Measurements from ENCODE around the gene SZRD1.

Gene SZRD1

GRCh38 chr1:16445052-16445451, 78.0 kb downstream of the SZRD1 start:
- peaks cover 80% of the 10 kb centered on the region for H3K36me3 ChIP-seq
- H4K20me1 ChIP-seq = peaks cover 87% of the 10 kb centered on the region
- H3K4me1 ChIP-seq = peaks cover 31% of the 10 kb centered on the region
- H3K4me3 ChIP-seq = no peak overlapping the region
- no peaks in the 10 kb centered on the region for H3K9me3 ChIP-seq
- H3K27ac ChIP-seq = no peak overlapping the region
- H3K27me3 ChIP-seq = no peaks in the 10 kb centered on the region
- H3K9ac ChIP-seq = no peak overlapping the region
- H3K4me2 ChIP-seq = no peak overlapping the region
- TF ChIP-seq Cebpa-rat (IDR thresholded peaks at IDR 0.05) = no peak

GRCh38 chr1:16446116-16446515, 79.1 kb downstream of the SZRD1 start:
- H4K20me1 ChIP-seq = peaks cover 94% of the 10 kb centered on the region
- H3K4me2 ChIP-seq = no peak overlapping the region
- no peaks in the 10 kb centered on the region for H3K9me3 ChIP-seq
- no peak overlapping the region for H3K27ac ChIP-seq
- H3K4me3 ChIP-seq = no peak overlapping the region
- no peaks in the 10 kb centered on the region for H3K27me3 ChIP-seq
- H3K36me3 ChIP-seq = peaks cover 90% of the 10 kb centered on the region
- peaks cover 28% of the 10 kb centered on the region for H3K4me1 ChIP-seq
- no peak overlapping the region for H3K9ac ChIP-seq
- no peak for TF ChIP-seq Cebpa-rat (IDR thresholded peaks at IDR 0.05)

GRCh38 chr1:16447641-16448040, 80.6 kb downstream of the SZRD1 start:
- Histone ChIP-seq H3K9me3 (no peaks in the 10 kb centered on the region), H3K4me3 (no peak overlapping the region), H3K4me1 (peaks cover 14% of the 10 kb centered on the region), H3K27ac (no peak overlapping the region), H3K4me2 (no peak overlapping the region), H4K20me1 (peaks cover 91% of the 10 kb centered on the region), H3K9ac (no peak overlapping the region), H3K36me3 (peaks cover 100% of the 10 kb centered on the region), H3K27me3 (no peaks in the 10 kb centered on the region)
- TF ChIP-seq Cebpa-rat (IDR thresholded peaks at IDR 0.05) = no peak
